DOHH2 (cell line): ENCODE results near the gene ESYT3.

Experiments
- CTCF ChIP-seq: fragments of 200-600 bp; sonication (generic); IDR thresholded peaks from one replicate; pipeline ENCODE4 v1.5.1; 2014; ENCODE audit warnings: antibody characterized with exemption, mild to moderate bottlenecking, low read depth, low read length; ENCODE audit not compliant: poor library complexity, severe bottlenecking
- EZH2phosphoT487 ChIP-seq: fragments of 200-600 bp; sonication (generic); IDR thresholded peaks from 2 replicates; pipeline ENCODE4 v1.6.1; 2017; ENCODE audit warnings: borderline replicate concordance, mild to moderate bottlenecking, antibody characterized with exemption, low read length, moderate library complexity, mixed read lengths

- TF ChIP-seq CTCF (no peak), EZH2phosphoT487 (no peak)
These were observed 21.6 kb downstream of the ESYT3 start for GRCh38 chr3:138455801-138456716.
